Heart left ventricle (tissue), 13 donors: Measurements from ENCODE around the gene OBSL1.

Source experiments
- CTCF ChIP-seq, 12 donors: fragments of 200-600 bp; sonication (generic) in 4 of 12; IDR thresholded peaks; one replicate each; pipeline versions ENCODE4 v1.5.0 to v1.8.0; 2018 to 2022; ENCODE audit warnings: antibody characterized with exemption in 12 of 12, mild to moderate bottlenecking in 5 of 12
- POLR2A ChIP-seq, 2 donors: fragments of 450-650 bp; IDR thresholded peaks; one replicate each; pipeline ENCODE4 v1.6.1; 2017; ENCODE audit warnings: antibody characterized with exemption in 2 of 2, mild to moderate bottlenecking in 2 of 2, moderate library complexity in 2 of 2
- donor health status: ischemic (EF 13 %, LVEDD 7.1; RV severe dilation, severe dysfunction).
- donor health status: DM: no; HTN: yes; CAD: no.
- donor health status: DM: no; HTN: no; CAD: no.
- donor health status: ischemic (EF 25% LVEDD 6.9; RV normal size, moderate dysfunction).
- donor health status: ischemic (EF 25% LVEDD 5.7; RV mildly dilated, moderate dysfunction).
- donor health status: ischemic (EF 35%, LVEDD 5.7; RV mildly dilated, moderate dysfunction).
- donor health status: nonischemic (EF 11% LVEDD 7.7; RV severe dilation, severe dysfunction).
- donor health status: DM: yes; HTN: yes; CAD: no.
- donor health status: PGD.
- donor health status: ischemic (EF 29% LVEDD 5.4; RV normal size, mild dysfunction).
- donor health status: nonischemic (EF 23%, LVEDD 6.1; RV moderate dilation, normal function).

- TF ChIP-seq CTCF (IDR thresholded peaks at IDR 0.05), result peak; percentile 92 to 98 (median 95)
- TF ChIP-seq POLR2A (IDR thresholded peaks at IDR 0.05), result no peak
Measured at GRCh38 chr2:219530048-219530963, 41.0 kb downstream of the OBSL1 start.
